GM12878 (cell line): ENCODE results near the gene LRRIQ4. TPM values are rescaled to one million over a fixed set of nuclear protein-coding genes. Genes with fewer than 3 reads are reported as not detected.

Experiments
- ATAC-seq: fragments of 200-7000 bp; cut with Tn5 transposase; 3 replicates; pipeline ENCODE4 v1.9.1; 2020; ENCODE audit warnings: mild to moderate bottlenecking, moderate library complexity
- BruUV-seq: library from RNA; stranded (reverse); fragments of 400-500 nt; replicated peaks from 2 replicates; lab custom pipeline; 2021; lab: Mats Ljungman, UMichigan
- CTCF ChIA-PET: fragments of 300-600 bp; sonication (Branson Sonifier 250); formaldehyde crosslinking; extraction: SDS; loops from one replicate; lab custom pipeline; 2021; ENCODE audit warnings: inconsistent platforms; lab: Yijun Ruan, JAX
- POLR2A ChIA-PET: fragments of 350-600 bp; formaldehyde crosslinking; extraction: SDS; loops from one replicate; lab custom pipeline; 2021; ENCODE audit warnings: inconsistent platforms; lab: Charles Lee
- RAD21 ChIA-PET: fragments of 300-600 bp; sonication (Branson Sonifier 250); formaldehyde crosslinking; loops from one replicate; lab custom pipeline; 2023; ENCODE audit warnings: antibody characterized with exemption; ENCODE audit not compliant: unreplicated experiment; lab: Charles Lee
- SMC1A ChIA-PET: fragments of 300-600 bp; sonication (Branson Sonifier 250); formaldehyde crosslinking; loops from one replicate; lab custom pipeline; 2023; ENCODE audit not compliant: unreplicated experiment, uncharacterized antibody; lab: Charles Lee
- DNase-seq: peaks from one replicate; pipeline ENCODE4 v3.0.0-alpha.2; 2011; ENCODE audit warnings: low read depth, low spot score
- FAIRE-seq: peaks from 3 replicates; lab custom pipeline; 2011; peaks lifted over from hg19 to GRCh38; lab: Jason Lieb, UNC
- H2AFZ ChIP-seq: 2 replicates; pipeline ENCODE4 v1.6.0; 2011; ENCODE audit warnings: low read depth, low read length, control low read depth; ENCODE audit not compliant: control insufficient read depth
- H3K27ac ChIP-seq: 2 replicates; pipeline ENCODE4 v1.5.1; 2011; ENCODE audit warnings: control low read depth; ENCODE audit not compliant: control insufficient read depth, insufficient read depth
- H3K27me3 ChIP-seq, 2 experiments: replicated peaks in 1 of 2; 2 replicates each; pipeline versions ENCODE4 v1.6.0 to v1.6.1; 2011; ENCODE audit warnings: low read length in 1 of 2; ENCODE audit not compliant: control insufficient read depth in 2 of 2, insufficient read depth in 2 of 2
- H3K36me3 ChIP-seq, 2 experiments: 2 replicates each; pipeline ENCODE4 v1.5.1; 2011; ENCODE audit warnings: low read length in 1 of 2; ENCODE audit not compliant: control insufficient read depth in 2 of 2, insufficient read depth in 2 of 2
- H3K4me1 ChIP-seq: 2 replicates; pipeline ENCODE4 v1.6.1; 2011; ENCODE audit warnings: mild to moderate bottlenecking, low read length, moderate library complexity, mixed read lengths; ENCODE audit not compliant: control insufficient read depth, insufficient read depth
- H3K4me2 ChIP-seq: 2 replicates; pipeline ENCODE4 v1.6.0; 2011; ENCODE audit warnings: control low read depth; ENCODE audit not compliant: control insufficient read depth, insufficient read depth
- H3K4me3 ChIP-seq: fragments of 200-600 bp; sonication (generic); 2 replicates; pipeline ENCODE4 v1.5.1; 2016
- H3K79me2 ChIP-seq: 2 replicates; pipeline ENCODE4 v1.6.0; 2011; ENCODE audit warnings: low read length; ENCODE audit not compliant: control insufficient read depth, insufficient read depth
- H3K9ac ChIP-seq: 2 replicates; pipeline ENCODE4 v1.8.0; 2011; ENCODE audit warnings: low read length, control low read depth, mixed read lengths; ENCODE audit not compliant: control insufficient read depth, insufficient read depth
- H3K9me3 ChIP-seq: replicated peaks from 3 replicates; pipeline ENCODE4 v1.5.1; 2011; ENCODE audit warnings: mild to moderate bottlenecking, low read length; ENCODE audit not compliant: control insufficient read depth, insufficient read depth
- H4K20me1 ChIP-seq: 2 replicates; pipeline ENCODE4 v1.6.0; 2011; ENCODE audit not compliant: control insufficient read depth, insufficient read depth
- ATF7 ChIP-seq: fragments of 450-650 bp; IDR thresholded peaks from 2 replicates; pipeline ENCODE4 v1.6.1; 2016; ENCODE audit warnings: low read depth, mild to moderate bottlenecking
- CBX3 ChIP-seq: fragments of 200-600 bp; sonication (generic); IDR thresholded peaks from 2 replicates; pipeline ENCODE4 v1.6.1; 2016; ENCODE audit warnings: low read depth, borderline replicate concordance
- ELK1 ChIP-seq: IDR thresholded peaks from 2 replicates; pipeline ENCODE4 v1.6.1; 2012; ENCODE audit warnings: low read depth, low read length, improper control_type of control experiment
- ETV6 ChIP-seq, 2 experiments: fragments of 450-650 bp in 1 of 2; IDR thresholded peaks in 1 of 2; conservative IDR thresholded peaks in 1 of 2; 2 replicates each; pipeline ENCODE4 v1.6.1; 2014; ENCODE audit warnings: antibody characterized with exemption in 1 of 2, borderline replicate concordance in 1 of 2, low read depth in 1 of 2, mild to moderate bottlenecking in 1 of 2, moderate library complexity in 1 of 2
- GATAD2B ChIP-seq: fragments of 450-650 bp; conservative IDR thresholded peaks from 2 replicates; pipeline ENCODE4 v1.6.1; 2017; ENCODE audit warnings: low read depth, mild to moderate bottlenecking, moderate library complexity
- KDM1A ChIP-seq: fragments of 200-600 bp; sonication (generic); IDR thresholded peaks from 2 replicates; pipeline ENCODE4 v1.6.1; 2016; ENCODE audit warnings: borderline replicate concordance
- MYB ChIP-seq: fragments of 150-350 bp; IDR thresholded peaks from 2 replicates; pipeline ENCODE4 v1.6.1; 2014; ENCODE audit warnings: mild to moderate bottlenecking, low read depth, low read length, borderline replicate concordance
- NR2C1 ChIP-seq: fragments of 450-650 bp; IDR thresholded peaks from 2 replicates; pipeline ENCODE4 v1.6.1; 2017; ENCODE audit warnings: antibody characterized with exemption, mild to moderate bottlenecking, moderate library complexity
- PKNOX1 ChIP-seq: fragments of 450-650 bp; IDR thresholded peaks from 2 replicates; pipeline ENCODE4 v1.6.1; 2016; ENCODE audit warnings: mild to moderate bottlenecking
- POLR2AphosphoS5 ChIP-seq: IDR thresholded peaks from 2 replicates; pipeline ENCODE4 v1.6.1; 2011; ENCODE audit warnings: mild to moderate bottlenecking, low read length, inconsistent platforms
- RAD21 ChIP-seq: IDR thresholded peaks from 2 replicates; pipeline ENCODE4 v1.6.1; 2011; ENCODE audit warnings: mild to moderate bottlenecking, low read depth, low read length, moderate library complexity; ENCODE audit not compliant: insufficient read depth
- STAT1 ChIP-seq: fragments of 450-650 bp; conservative IDR thresholded peaks from 2 replicates; pipeline ENCODE4 v1.6.1; 2014; ENCODE audit warnings: antibody characterized with exemption, mild to moderate bottlenecking
- SUPT20H ChIP-seq: IDR thresholded peaks from 2 replicates; pipeline ENCODE4 v1.6.1; 2011; ENCODE audit warnings: low read depth, mild to moderate bottlenecking, low read length, moderate library complexity, borderline replicate concordance; ENCODE audit not compliant: control insufficient read depth
- ZNF207 ChIP-seq: fragments of 450-650 bp; IDR thresholded peaks from 2 replicates; pipeline ENCODE4 v1.6.1; 2014; ENCODE audit warnings: antibody characterized with exemption, mild to moderate bottlenecking, borderline replicate concordance
- ZNF217 ChIP-seq: fragments of 450-650 bp; IDR thresholded peaks from 2 replicates; pipeline ENCODE4 v1.6.1; 2017; ENCODE audit warnings: antibody characterized with exemption, mild to moderate bottlenecking
- ZNF24 ChIP-seq: fragments of 450-650 bp; IDR thresholded peaks from 2 replicates; pipeline ENCODE4 v1.6.1; 2017; ENCODE audit warnings: antibody characterized with exemption, mild to moderate bottlenecking
- ZNF274 ChIP-seq: IDR thresholded peaks from one replicate; pipeline ENCODE4 v1.8.0; 2011; ENCODE audit not compliant: insufficient read length, insufficient read depth
- WGBS: methylation state at CpG from one replicate; pipeline ENCODE4 v1.1.6; 2016; ENCODE audit warnings: low lambda C conversion rate; ENCODE audit not compliant: insufficient replicate concordance, insufficient coverage; ENCODE audit errors: missing lambda C conversion rate; 5-methylcytosine and 5-hydroxymethylcytosine counted together
- in situ Hi-C: fragments of 300-500 bp; cut with MboI; formaldehyde crosslinking; loops from 9 replicates; pipeline ENCODE4 v1.14.3; 2018; ENCODE audit warnings: mixed read lengths
- intact Hi-C: fragments of 100-400 bp; cut with micrococcal nuclease; formaldehyde crosslinking; loops from one replicate; pipeline ENCODE4 v1.14.2; 2022; ENCODE audit not compliant: unreplicated experiment
- polyA plus RNA-seq, 11 experiments: library from polyadenylated mRNA; depleted of rRNA in 4 of 11; unstranded in 6 of 11; stranded (reverse) in 5 of 11; fragments of >200 nt; fragmentation: Nextera tagmentation in 4 of 11; fragmentation: Illumina TruSeq in 1 of 11; extraction: Ambion mirVana in 4 of 11; extraction: Trizol in 1 of 11; gene quantifications; 1 replicate in 1 of 11; 2 replicates in 10 of 11; pipeline versions ENCODE4 v1.2.1 to v1.2.3, GENCODE V29; 2011 to 2016; ENCODE audit warnings: inconsistent platforms in 2 of 11, missing spikeins in 2 of 11, low read depth in 1 of 11
- total RNA-seq, 4 experiments: library from RNA; depleted of rRNA in 3 of 4; stranded (reverse); fragments of >200 nt in 3 of 4; fragmentation: Illumina TruSeq in 1 of 4; extraction: Trizol in 1 of 4; gene quantifications; 2 replicates each; pipeline versions ENCODE4 v1.2.1 to v1.2.3, GENCODE V29; 2013 to 2021
- TF ChIP-seq, protein P1 (sequence below): IDR thresholded peaks from 2 replicates; pipeline ENCODE4 v1.6.1; 2012; ENCODE audit warnings: mild to moderate bottlenecking, low read depth, low read length

Gene LRRIQ4
- total and polyA plus RNA-seq, 10 of the 15 experiments (the other 5 are each of a cell fraction or from before 2014, with no cell fraction given): 0.06 to 0.21 (median 0.14) TPM; not detected in 3

DNA sequence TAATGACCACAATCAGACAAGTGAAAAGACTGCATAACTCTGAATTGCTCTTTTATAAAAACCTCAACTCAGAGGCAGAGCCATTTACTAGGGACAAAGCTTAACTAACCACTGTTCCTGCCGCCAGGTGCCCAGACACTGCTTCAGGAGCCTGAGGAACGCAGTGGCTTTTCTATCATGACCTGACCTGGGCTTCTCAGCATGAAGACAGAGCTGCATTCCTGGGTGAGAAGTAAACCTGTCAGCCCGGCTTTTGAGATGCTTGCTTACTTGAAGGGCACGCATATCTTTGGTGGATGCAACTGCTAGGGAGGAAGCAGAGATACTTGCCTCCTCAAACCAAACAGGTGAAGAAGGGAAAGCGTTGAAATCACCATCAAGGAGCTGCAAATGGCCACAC, 49.2 kb downstream of the LRRIQ4 start:
- CTCF ChIA-PET: interaction anchor here (0.6 to 5.1 kb wide), 24 partner anchors 8 to 712 kb away, joined by 3 to 65 read pairs (median 4); partner anchors contain the start of gene SEC62
- SMC1A ChIA-PET: interaction anchor here (0.8 to 7.2 kb wide), 12 partner anchors 48 to 721 kb away, joined by 3 to 56 read pairs (median 6); partner anchors contain the start of genes LRRC34, LRRIQ4 and SEC62
- no peak overlapping the region for H3K9ac ChIP-seq
- TF ChIP-seq RAD21: no peak
- TF ChIP-seq ZNF274: no peak
- no peak for TF ChIP-seq GATAD2B
- TF ChIP-seq, protein P1, sequence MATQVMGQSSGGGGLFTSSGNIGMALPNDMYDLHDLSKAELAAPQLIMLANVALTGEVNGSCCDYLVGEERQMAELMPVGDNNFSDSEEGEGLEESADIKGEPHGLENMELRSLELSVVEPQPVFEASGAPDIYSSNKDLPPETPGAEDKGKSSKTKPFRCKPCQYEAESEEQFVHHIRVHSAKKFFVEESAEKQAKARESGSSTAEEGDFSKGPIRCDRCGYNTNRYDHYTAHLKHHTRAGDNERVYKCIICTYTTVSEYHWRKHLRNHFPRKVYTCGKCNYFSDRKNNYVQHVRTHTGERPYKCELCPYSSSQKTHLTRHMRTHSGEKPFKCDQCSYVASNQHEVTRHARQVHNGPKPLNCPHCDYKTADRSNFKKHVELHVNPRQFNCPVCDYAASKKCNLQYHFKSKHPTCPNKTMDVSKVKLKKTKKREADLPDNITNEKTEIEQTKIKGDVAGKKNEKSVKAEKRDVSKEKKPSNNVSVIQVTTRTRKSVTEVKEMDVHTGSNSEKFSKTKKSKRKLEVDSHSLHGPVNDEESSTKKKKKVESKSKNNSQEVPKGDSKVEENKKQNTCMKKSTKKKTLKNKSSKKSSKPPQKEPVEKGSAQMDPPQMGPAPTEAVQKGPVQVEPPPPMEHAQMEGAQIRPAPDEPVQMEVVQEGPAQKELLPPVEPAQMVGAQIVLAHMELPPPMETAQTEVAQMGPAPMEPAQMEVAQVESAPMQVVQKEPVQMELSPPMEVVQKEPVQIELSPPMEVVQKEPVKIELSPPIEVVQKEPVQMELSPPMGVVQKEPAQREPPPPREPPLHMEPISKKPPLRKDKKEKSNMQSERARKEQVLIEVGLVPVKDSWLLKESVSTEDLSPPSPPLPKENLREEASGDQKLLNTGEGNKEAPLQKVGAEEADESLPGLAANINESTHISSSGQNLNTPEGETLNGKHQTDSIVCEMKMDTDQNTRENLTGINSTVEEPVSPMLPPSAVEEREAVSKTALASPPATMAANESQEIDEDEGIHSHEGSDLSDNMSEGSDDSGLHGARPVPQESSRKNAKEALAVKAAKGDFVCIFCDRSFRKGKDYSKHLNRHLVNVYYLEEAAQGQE: no peak
- no peak for TF ChIP-seq PKNOX1
- TF ChIP-seq MYB: no peak
- no peak for TF ChIP-seq ETV6 (conservative IDR thresholded peaks at IDR 0.05 in 1 of 2, IDR thresholded peaks at IDR 0.05 in 1 of 2; ENCODE audit: borderline replicate concordance in 1 of 2, low read depth in 1 of 2)
- no peak for TF ChIP-seq ZNF217
- no peak for TF ChIP-seq ZNF207
- no peak for TF ChIP-seq STAT1
- no peak for TF ChIP-seq NR2C1
- TF ChIP-seq ELK1: no peak
- TF ChIP-seq POLR2AphosphoS5: no peak
- no peak for TF ChIP-seq ZNF24
- no peak for TF ChIP-seq CBX3
- no peak for TF ChIP-seq SUPT20H
- TF ChIP-seq ATF7: no peak
- TF ChIP-seq KDM1A: no peak

More for the DNA sequence above, 49.2 kb downstream of the LRRIQ4 start:
- ChIA-PET POLR2A (interaction anchor here (0.6 to 1.6 kb wide), 2 partner anchors 17 to 105 kb away, joined by 4 read pairs; no protein-coding TSS in a partner anchor), RAD21 (interaction anchor here (0.9 to 3.2 kb wide), 8 partner anchors 48 to 192 kb away, joined by 3 to 17 read pairs (median 4); partner anchors contain the start of gene SEC62)
- H3K4me3 ChIP-seq: no peak overlapping the region
- H3K27me3 ChIP-seq: peaks cover 0 to 4% of the 10 kb centered on the region in 2 experiments; a peak in 2 of 4 replicates
- in situ Hi-C loops: loop anchor here (10.0 kb wide), 1 partner anchor 193 kb away; no protein-coding TSS in a partner anchor
- no peaks in the 10 kb centered on the region for H3K79me2 ChIP-seq
- no peak for ATAC-seq
- intact Hi-C loops: loop anchor here (2.0 kb wide), 1 partner anchor 99 kb away; no protein-coding TSS in a partner anchor
- WGBS: 47% methylated on average over 5 of the region's 5 CpGs
- no peak for DNase-seq
- no peak overlapping the region for H3K27ac ChIP-seq
- no peak overlapping the region for H3K4me2 ChIP-seq
- no peak overlapping the region for H2AFZ ChIP-seq
- FAIRE-seq: no peak
- BruUV-seq: no TSS peak
- H3K36me3 ChIP-seq: no peaks in the 10 kb centered on the region
- H3K4me1 ChIP-seq: peaks cover 16% of the 10 kb centered on the region
- H4K20me1 ChIP-seq: no peaks in the 10 kb centered on the region
- H3K9me3 ChIP-seq: no peaks in the 10 kb centered on the region
